ENCODE measurements around the gene ASB2. TPM values are rescaled to one million over a fixed set of nuclear protein-coding genes. Genes with fewer than 3 reads are reported as not detected.

The ASB2 gene
- total and polyA plus RNA-seq, 2 donors (not counting 1 experiment from before 2014, with no cell fraction given): 0.99 to 1.5 TPM

DNA sequence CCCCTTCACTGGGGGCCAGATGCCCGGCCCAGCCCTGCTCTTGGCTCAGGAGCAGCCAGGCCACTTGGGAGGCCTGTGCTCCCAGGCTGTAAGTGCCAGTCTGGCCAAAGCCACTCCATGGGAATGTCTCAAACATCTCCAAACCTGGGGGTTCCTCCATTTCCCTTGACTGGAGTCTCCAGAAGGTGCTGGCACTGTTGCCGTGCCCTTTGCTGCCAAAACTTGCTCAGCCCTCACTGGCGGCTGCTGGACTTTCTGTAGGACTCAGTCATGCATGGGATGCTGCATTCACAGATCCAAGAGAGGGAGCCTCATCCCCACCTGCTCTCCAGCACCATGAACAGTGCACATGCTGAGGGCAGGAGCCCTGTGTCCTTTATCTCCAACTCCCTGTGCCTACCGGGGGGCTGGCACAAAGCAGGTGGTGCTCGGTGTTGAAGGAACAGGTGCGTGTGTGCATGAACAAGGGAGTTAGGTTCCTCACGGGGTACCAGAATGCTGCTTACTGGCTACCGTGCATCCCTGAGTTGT is 40.1 kb upstream of the ASB2 start:
- Histone ChIP-seq H3K36me3 (ENCODE audit: control insufficient read depth, insufficient read depth, low read length) (no peaks in the 10 kb centered on the region), H3K4me2 (ENCODE audit: extremely low read depth, insufficient read depth, low read length) (no peak overlapping the region), H3K79me2 (ENCODE audit: control insufficient read depth, insufficient read depth, low read length) (no peaks in the 10 kb centered on the region), H3K4me1 (ENCODE audit: control insufficient read depth, extremely low read depth, insufficient read depth, low read length) (no peaks in the 10 kb centered on the region), H3K9ac (ENCODE audit: insufficient read depth, low read length) (no peak overlapping the region), H3K4me3 (replicated peaks in 1 of 4; ENCODE audit: control extremely low read depth in 1 of 4, insufficient read depth in 1 of 4, low read depth in 3 of 4, low read length in 4 of 4) (no peak overlapping the region), H4K20me1 (ENCODE audit: control insufficient read depth, extremely low read depth, insufficient read depth, low read length) (no peaks in the 10 kb centered on the region), H3K27me3 (ENCODE audit: control insufficient read depth, insufficient read depth, low read length) (peaks cover 2% of the 10 kb centered on the region), H3K27ac (ENCODE audit: insufficient read depth, low read length) (no peak overlapping the region), H2AFZ (ENCODE audit: low read length) (no peak overlapping the region), H3K9me3 (ENCODE audit: control insufficient read depth, insufficient read depth, low read depth, low read length) (no peaks in the 10 kb centered on the region)
- no peak for TF ChIP-seq EZH2 (IDR thresholded peaks at IDR 0.05; ENCODE audit: low read length, missing control alignments)
- TF ChIP-seq, protein P1, sequence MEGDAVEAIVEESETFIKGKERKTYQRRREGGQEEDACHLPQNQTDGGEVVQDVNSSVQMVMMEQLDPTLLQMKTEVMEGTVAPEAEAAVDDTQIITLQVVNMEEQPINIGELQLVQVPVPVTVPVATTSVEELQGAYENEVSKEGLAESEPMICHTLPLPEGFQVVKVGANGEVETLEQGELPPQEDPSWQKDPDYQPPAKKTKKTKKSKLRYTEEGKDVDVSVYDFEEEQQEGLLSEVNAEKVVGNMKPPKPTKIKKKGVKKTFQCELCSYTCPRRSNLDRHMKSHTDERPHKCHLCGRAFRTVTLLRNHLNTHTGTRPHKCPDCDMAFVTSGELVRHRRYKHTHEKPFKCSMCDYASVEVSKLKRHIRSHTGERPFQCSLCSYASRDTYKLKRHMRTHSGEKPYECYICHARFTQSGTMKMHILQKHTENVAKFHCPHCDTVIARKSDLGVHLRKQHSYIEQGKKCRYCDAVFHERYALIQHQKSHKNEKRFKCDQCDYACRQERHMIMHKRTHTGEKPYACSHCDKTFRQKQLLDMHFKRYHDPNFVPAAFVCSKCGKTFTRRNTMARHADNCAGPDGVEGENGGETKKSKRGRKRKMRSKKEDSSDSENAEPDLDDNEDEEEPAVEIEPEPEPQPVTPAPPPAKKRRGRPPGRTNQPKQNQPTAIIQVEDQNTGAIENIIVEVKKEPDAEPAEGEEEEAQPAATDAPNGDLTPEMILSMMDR (conservative IDR thresholded peaks at IDR 0.05 in 1 of 2, IDR thresholded peaks at IDR 0.05 in 1 of 2; ENCODE audit: low read depth in 1 of 2, low read length in 2 of 2): no peak
- no peak for DNase-seq (ENCODE audit: low read depth in 2 of 2)

DNA sequence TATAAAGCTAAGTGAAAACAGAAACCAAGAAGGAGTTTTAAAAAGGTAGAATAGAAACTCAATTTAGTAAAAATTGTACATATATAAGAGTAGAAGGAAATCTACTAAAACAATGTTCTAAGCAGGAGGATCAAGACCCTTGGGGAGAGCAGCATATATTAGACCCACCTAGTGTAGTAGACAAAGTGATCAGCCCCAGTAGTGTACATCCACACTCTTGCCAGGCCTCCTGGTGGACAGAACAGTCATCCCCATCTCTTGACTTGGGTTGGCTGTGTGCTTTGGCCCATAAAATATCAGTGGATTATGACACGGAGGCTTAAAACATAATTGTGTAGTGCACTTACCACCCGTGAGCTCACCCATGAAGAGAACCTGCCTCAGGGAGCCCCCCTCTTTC is 38.9 kb upstream of the ASB2 start:
- no peak for DNase-seq (ENCODE audit: low read depth in 2 of 2)
- peaks cover 2% of the 10 kb centered on the region for H3K27me3 ChIP-seq (ENCODE audit: control insufficient read depth, insufficient read depth, low read length)
- H3K4me2 ChIP-seq (ENCODE audit: extremely low read depth, insufficient read depth, low read length): no peak overlapping the region
- H3K79me2 ChIP-seq (ENCODE audit: control insufficient read depth, insufficient read depth, low read length): no peaks in the 10 kb centered on the region
- no peaks in the 10 kb centered on the region for H3K9me3 ChIP-seq (ENCODE audit: control insufficient read depth, insufficient read depth, low read depth, low read length)
- TF ChIP-seq, protein P1 (conservative IDR thresholded peaks at IDR 0.05 in 1 of 2, IDR thresholded peaks at IDR 0.05 in 1 of 2; ENCODE audit: low read depth in 1 of 2, low read length in 2 of 2): no peak
- no peak for TF ChIP-seq EZH2 (IDR thresholded peaks at IDR 0.05; ENCODE audit: low read length, missing control alignments)
- H3K9ac ChIP-seq (ENCODE audit: insufficient read depth, low read length): no peak overlapping the region
- no peaks in the 10 kb centered on the region for H4K20me1 ChIP-seq (ENCODE audit: control insufficient read depth, extremely low read depth, insufficient read depth, low read length)
- no peaks in the 10 kb centered on the region for H3K4me1 ChIP-seq (ENCODE audit: control insufficient read depth, extremely low read depth, insufficient read depth, low read length)
- H3K27ac ChIP-seq (ENCODE audit: insufficient read depth, low read length): no peak overlapping the region
- no peak overlapping the region for H2AFZ ChIP-seq (ENCODE audit: low read length)
- H3K36me3 ChIP-seq (ENCODE audit: control insufficient read depth, insufficient read depth, low read length): no peaks in the 10 kb centered on the region
- H3K4me3 ChIP-seq (replicated peaks in 1 of 4; ENCODE audit: control extremely low read depth in 1 of 4, insufficient read depth in 1 of 4, low read depth in 3 of 4, low read length in 4 of 4): no peak overlapping the region

DNA sequence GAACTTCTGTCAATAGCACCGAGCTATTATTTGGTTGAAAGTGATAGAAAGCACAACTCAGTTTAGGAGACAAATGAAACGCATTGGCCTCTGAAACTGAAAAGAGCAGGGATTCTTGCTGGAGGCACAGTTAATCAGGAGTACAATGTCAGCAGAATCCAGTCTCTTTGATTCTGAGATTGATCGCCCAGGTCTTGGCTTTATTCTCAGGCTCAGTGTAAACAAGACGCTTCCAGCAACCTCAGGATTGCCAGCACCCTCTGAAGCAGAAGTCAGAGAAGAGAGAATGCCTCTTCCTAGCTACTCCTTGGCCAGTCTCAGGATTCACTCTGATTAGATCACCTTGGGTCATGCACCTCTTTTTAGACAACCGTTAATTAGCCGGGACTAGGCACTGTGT is 38.0 kb upstream of the ASB2 start:
- no peak overlapping the region for H2AFZ ChIP-seq (ENCODE audit: low read length)
- H3K9me3 ChIP-seq (ENCODE audit: control insufficient read depth, insufficient read depth, low read depth, low read length): no peaks in the 10 kb centered on the region
- peaks cover 2% of the 10 kb centered on the region for H3K27me3 ChIP-seq (ENCODE audit: control insufficient read depth, insufficient read depth, low read length)
- no peak overlapping the region for H3K27ac ChIP-seq (ENCODE audit: insufficient read depth, low read length)
- no peaks in the 10 kb centered on the region for H3K4me1 ChIP-seq (ENCODE audit: control insufficient read depth, extremely low read depth, insufficient read depth, low read length)
- no peaks in the 10 kb centered on the region for H3K79me2 ChIP-seq (ENCODE audit: control insufficient read depth, insufficient read depth, low read length)
- H3K36me3 ChIP-seq (ENCODE audit: control insufficient read depth, insufficient read depth, low read length): no peaks in the 10 kb centered on the region
- no peak overlapping the region for H3K4me2 ChIP-seq (ENCODE audit: extremely low read depth, insufficient read depth, low read length)
- H3K4me3 ChIP-seq (replicated peaks in 1 of 4; ENCODE audit: control extremely low read depth in 1 of 4, insufficient read depth in 1 of 4, low read depth in 3 of 4, low read length in 4 of 4): no peak overlapping the region
- no peak for DNase-seq (ENCODE audit: low read depth in 2 of 2)
- H4K20me1 ChIP-seq (ENCODE audit: control insufficient read depth, extremely low read depth, insufficient read depth, low read length): no peaks in the 10 kb centered on the region
- H3K9ac ChIP-seq (ENCODE audit: insufficient read depth, low read length): no peak overlapping the region
- TF ChIP-seq, protein P1 (conservative IDR thresholded peaks at IDR 0.05 in 1 of 2, IDR thresholded peaks at IDR 0.05 in 1 of 2; ENCODE audit: low read depth in 1 of 2, low read length in 2 of 2): no peak
- TF ChIP-seq EZH2 (IDR thresholded peaks at IDR 0.05; ENCODE audit: low read length, missing control alignments): no peak
